Activated naive CD4-positive, alpha-beta T cell treated with anti-CD3 and anti-CD28 coated beads, Interleukin-2, amount 10 ng/mL, durations not matched to agents 7 days and 5 days (primary cell): ENCODE measurements around the gene MESD.

Experiments
- CTCF ChIA-PET: fragments of 350-600 bp; sonication (Branson Sonifier 250); formaldehyde crosslinking; loops from one replicate; lab custom pipeline; 2021; ENCODE audit warnings: antibody characterized with exemption; lab: Charles Lee
- DNase-seq: peaks from one replicate; pipeline ENCODE4 v3.0.0-alpha.2; 2020
- H3K27ac Mint-ChIP-seq: one replicate; pipeline ENCODE4 v1.8.0; 2021; ENCODE audit warnings: mild to moderate bottlenecking, moderate library complexity, mixed read lengths
- H3K27me3 Mint-ChIP-seq: one replicate; pipeline ENCODE4 v1.8.0; 2021; ENCODE audit warnings: mild to moderate bottlenecking, mixed read lengths
- H3K36me3 Mint-ChIP-seq: one replicate; pipeline ENCODE4 v1.8.0; 2021; ENCODE audit warnings: mixed read lengths
- H3K4me1 Mint-ChIP-seq: one replicate; pipeline ENCODE4 v1.8.0; 2021; ENCODE audit warnings: mixed read lengths
- H3K4me3 Mint-ChIP-seq: one replicate; pipeline ENCODE4 v1.8.0; 2021; ENCODE audit warnings: mild to moderate bottlenecking, moderate library complexity, mixed read lengths
- H3K9me3 Mint-ChIP-seq: one replicate; pipeline ENCODE4 v1.8.0; 2021; ENCODE audit warnings: mixed read lengths

The MESD gene

GRCh38 chr15:80923668-80924067, 66.0 kb downstream of the MESD start:
- no peaks in the 10 kb centered on the region for H3K36me3 Mint-ChIP-seq
- H3K9me3 Mint-ChIP-seq = no peaks in the 10 kb centered on the region
- no peak overlapping the region for H3K27ac Mint-ChIP-seq
- CTCF ChIA-PET = no interaction called here
- peaks cover 16% of the 10 kb centered on the region for H3K4me1 Mint-ChIP-seq
- H3K27me3 Mint-ChIP-seq = peaks cover 4% of the 10 kb centered on the region
- DNase-seq = no peak
- no peak overlapping the region for H3K4me3 Mint-ChIP-seq

- Mint-ChIP-seq H3K36me3 (no peaks in the 10 kb centered on the region), H3K9me3 (no peaks in the 10 kb centered on the region), H3K4me3 (no peak overlapping the region), H3K4me1 (peaks cover 16% of the 10 kb centered on the region), H3K27ac (no peak overlapping the region), H3K27me3 (peaks cover 4% of the 10 kb centered on the region)
- CTCF ChIA-PET = interaction anchor here (0.6 to 1.5 kb wide), 2 partner anchors 72 to 344 kb away, joined by 3 read pairs; no protein-coding TSS in a partner anchor
- no peak for DNase-seq
Measured at GRCh38 chr15:80921736-80922410, 67.7 kb downstream of the MESD start.

DNA sequence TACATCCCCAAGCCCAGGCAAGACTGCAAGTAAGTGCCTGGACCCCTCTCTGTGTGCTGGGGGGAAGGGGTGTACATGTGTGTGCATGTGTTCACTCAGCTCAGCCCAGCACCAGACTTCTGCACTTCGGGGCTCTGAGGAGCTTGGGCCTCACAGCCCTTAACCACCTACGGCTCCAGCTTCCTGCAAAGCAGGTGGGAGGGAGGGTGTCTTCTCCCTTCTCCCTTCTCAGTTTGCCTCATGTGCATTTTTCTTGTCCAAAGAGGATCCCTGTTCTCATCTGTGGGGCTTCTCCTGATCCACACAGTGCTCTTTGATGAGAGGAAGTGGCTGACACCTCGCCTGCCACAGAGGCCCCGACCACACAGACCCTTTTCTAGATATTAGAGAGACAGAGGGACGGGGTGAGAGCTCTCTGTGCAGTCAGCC, 69.3 kb downstream of the MESD start:
- CTCF ChIA-PET = no interaction called here
- no peaks in the 10 kb centered on the region for H3K9me3 Mint-ChIP-seq
- H3K36me3 Mint-ChIP-seq = no peaks in the 10 kb centered on the region
- peak; percentile 23 for DNase-seq
- no peak overlapping the region for H3K27ac Mint-ChIP-seq
- H3K27me3 Mint-ChIP-seq = no peaks in the 10 kb centered on the region
- peaks cover 16% of the 10 kb centered on the region for H3K4me1 Mint-ChIP-seq
- H3K4me3 Mint-ChIP-seq = no peak overlapping the region

DNA sequence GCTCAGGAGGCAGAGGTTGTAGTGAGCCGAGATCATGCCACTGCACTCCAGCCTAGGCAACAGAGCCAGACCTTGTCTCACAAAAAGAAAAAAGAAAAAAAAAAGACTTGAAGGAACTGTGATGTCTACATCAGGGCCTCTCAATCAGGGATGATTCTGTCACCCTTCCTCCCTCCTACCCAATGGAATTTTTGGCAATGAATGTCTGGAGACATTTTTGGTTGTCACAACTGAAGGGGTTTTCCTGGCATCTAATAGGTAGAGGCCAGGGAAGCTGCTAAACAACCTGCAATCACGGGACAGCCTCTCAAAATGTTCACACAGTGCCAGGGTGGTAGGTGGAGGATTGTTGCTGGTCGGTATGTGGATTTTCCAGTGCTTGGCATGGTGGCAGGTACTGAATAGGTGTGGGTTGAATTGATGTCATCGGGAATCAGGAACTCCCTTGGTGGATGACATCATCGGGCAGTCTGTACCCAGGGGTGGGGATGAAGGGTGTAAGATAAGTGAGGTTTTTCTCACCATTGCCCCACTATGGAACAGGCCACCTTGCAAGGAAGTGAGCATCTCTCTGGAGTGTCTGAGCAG, 71.3 kb downstream of the MESD start:
- Mint-ChIP-seq H3K27me3 (no peaks in the 10 kb centered on the region), H3K27ac (no peak overlapping the region), H3K4me3 (no peak overlapping the region), H3K9me3 (no peaks in the 10 kb centered on the region), H3K36me3 (no peaks in the 10 kb centered on the region), H3K4me1 (peaks cover 16% of the 10 kb centered on the region)
- CTCF ChIA-PET = no interaction called here
- no peak for DNase-seq

DNA sequence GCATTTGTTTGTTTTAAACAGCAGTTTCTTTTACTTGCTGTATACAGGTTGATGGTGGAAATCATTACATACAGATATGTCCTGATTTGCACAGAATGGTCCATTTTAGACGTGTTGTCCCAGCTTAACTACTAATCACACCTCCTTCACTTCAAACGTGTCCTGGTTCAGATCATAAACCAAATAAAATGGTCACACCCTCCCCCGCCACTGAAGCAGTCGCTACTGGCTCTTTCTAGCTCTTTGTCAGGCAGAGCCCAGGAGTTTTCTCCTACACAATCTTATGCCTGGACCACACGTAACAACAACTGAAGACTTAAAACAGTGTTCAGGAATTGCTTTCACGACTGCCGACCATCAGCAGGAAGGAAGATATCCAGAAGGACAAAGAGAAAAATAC, 73.6 kb downstream of the MESD start:
- no peak for DNase-seq
- Mint-ChIP-seq H3K27ac (no peak overlapping the region), H3K36me3 (no peaks in the 10 kb centered on the region), H3K9me3 (no peaks in the 10 kb centered on the region), H3K4me3 (no peak overlapping the region), H3K27me3 (peaks cover 3% of the 10 kb centered on the region), H3K4me1 (peaks cover 14% of the 10 kb centered on the region)
- CTCF ChIA-PET = interaction anchor here (0.5 kb wide), 1 partner anchor 57 kb away, joined by 3 read pairs; no protein-coding TSS in a partner anchor

GRCh38 chr15:80915472-80915871, 74.1 kb downstream of the MESD start:
- Mint-ChIP-seq H3K4me1 (peaks cover 8% of the 10 kb centered on the region), H3K27ac (no peak overlapping the region), H3K27me3 (peaks cover 3% of the 10 kb centered on the region), H3K36me3 (no peaks in the 10 kb centered on the region), H3K4me3 (no peak overlapping the region), H3K9me3 (no peaks in the 10 kb centered on the region)
- DNase-seq = no peak
- CTCF ChIA-PET = no interaction called here

DNA sequence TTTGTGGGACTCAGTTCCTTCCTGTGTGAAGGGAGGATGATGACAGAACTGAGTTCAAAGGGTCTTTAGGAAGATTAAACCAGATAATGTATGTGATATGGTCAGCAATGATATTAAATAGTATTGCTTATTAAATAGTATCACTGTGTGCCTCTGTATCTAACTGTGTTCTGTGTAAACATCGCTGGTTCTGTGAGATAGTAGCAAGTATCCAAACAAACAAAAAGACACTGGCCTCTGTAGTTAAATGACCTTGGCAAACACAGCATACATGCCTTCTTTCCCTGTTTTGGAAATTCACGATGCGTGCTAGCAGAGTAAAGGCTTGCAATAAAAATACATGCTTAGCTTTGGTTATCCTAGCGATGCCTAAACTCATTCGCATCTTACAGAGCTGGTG, 76.1 kb downstream of the MESD start:
- H3K4me3 Mint-ChIP-seq = no peak overlapping the region
- H3K27me3 Mint-ChIP-seq = peaks cover 3% of the 10 kb centered on the region
- no peak for DNase-seq
- no peaks in the 10 kb centered on the region for H3K4me1 Mint-ChIP-seq
- H3K9me3 Mint-ChIP-seq = no peaks in the 10 kb centered on the region
- H3K36me3 Mint-ChIP-seq = peaks cover 2% of the 10 kb centered on the region
- H3K27ac Mint-ChIP-seq = no peak overlapping the region
- CTCF ChIA-PET = interaction anchor here (1.1 kb wide), 1 partner anchor 57 kb away, joined by 3 read pairs; no protein-coding TSS in a partner anchor

DNA sequence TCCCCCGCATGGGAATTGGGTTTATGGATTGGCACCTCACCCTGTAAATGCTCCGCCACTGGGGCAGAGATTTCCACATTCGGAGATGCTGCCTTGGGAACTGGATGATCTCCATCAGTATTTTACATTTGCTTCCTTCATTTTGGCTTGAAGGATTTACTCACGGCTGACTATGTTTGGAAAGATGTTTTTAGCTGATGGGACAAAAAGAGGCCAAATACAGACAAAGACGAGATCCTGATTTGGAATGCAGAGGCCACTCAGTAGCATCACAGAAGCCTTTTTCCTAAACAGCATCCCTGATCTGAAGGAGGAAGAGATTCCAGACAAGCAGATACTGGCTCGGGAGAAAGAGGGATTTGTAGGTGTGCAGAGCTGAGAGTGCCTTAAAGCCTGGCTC, 76.9 kb downstream of the MESD start:
- Mint-ChIP-seq H3K36me3 (peaks cover 2% of the 10 kb centered on the region), H3K27me3 (peaks cover 3% of the 10 kb centered on the region), H3K4me1 (no peaks in the 10 kb centered on the region), H3K9me3 (no peaks in the 10 kb centered on the region), H3K27ac (no peak overlapping the region), H3K4me3 (no peak overlapping the region)
- DNase-seq = no peak
- CTCF ChIA-PET = interaction anchor here (1.1 kb wide), 1 partner anchor 58 kb away, joined by 3 read pairs; no protein-coding TSS in a partner anchor

DNA sequence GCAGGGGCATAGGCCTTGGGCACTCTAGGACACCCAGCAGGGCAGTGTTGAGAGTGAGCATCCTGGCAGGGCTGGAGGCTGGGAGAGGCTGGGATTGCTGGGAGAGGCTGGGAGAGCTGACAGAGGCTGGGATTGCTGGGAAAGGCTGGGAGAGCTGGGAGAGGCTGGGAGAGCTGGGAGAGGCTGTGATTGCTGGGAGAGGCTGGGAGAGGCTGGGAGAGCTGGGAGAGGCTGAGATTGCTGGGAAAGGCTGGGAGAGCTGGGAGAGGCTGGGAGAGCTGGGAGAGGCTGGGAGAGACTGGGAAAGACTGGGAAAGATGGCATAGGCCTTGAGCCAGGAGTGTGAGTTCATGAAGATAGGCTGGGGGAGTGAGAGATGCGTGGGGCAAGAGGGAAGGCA, 77.8 kb downstream of the MESD start:
- CTCF ChIA-PET = no interaction called here
- no peak overlapping the region for H3K4me3 Mint-ChIP-seq

GRCh38 chr15:80906159-80906766, 83.4 kb downstream of the MESD start:
- H3K27me3 Mint-ChIP-seq = peaks cover 3% of the 10 kb centered on the region
- CTCF ChIA-PET = no interaction called here
- DNase-seq = no peak
- H3K4me1 Mint-ChIP-seq = no peaks in the 10 kb centered on the region
- H3K36me3 Mint-ChIP-seq = peaks cover 2% of the 10 kb centered on the region
- no peak overlapping the region for H3K4me3 Mint-ChIP-seq
- H3K27ac Mint-ChIP-seq = no peak overlapping the region
- no peaks in the 10 kb centered on the region for H3K9me3 Mint-ChIP-seq

More for the DNA sequence above, 77.8 kb downstream of the MESD start:
- Mint-ChIP-seq H3K27ac (no peak overlapping the region), H3K36me3 (peaks cover 2% of the 10 kb centered on the region), H3K4me1 (no peaks in the 10 kb centered on the region), H3K27me3 (peaks cover 3% of the 10 kb centered on the region), H3K9me3 (no peaks in the 10 kb centered on the region)
- DNase-seq = no peak

DNA sequence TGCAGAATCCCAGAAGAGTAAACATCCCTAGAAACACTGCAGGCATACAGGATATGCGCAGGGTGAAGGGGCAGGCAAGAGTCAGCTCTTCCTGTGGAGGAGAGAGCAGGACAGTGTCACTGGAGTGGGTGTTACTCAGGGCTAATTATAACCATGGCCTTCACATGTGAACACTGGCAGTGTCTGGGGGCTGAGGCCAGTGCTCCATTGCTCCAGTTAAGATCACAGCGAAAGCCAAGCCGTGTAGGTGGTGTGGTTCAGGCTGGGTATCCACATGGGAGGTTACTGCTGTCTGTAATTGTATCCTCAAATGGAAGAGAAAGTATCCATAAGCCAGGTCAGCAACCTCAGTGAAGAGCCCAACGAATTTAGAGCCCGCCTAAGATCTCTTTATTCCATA, 84.6 kb downstream of the MESD start:
- Mint-ChIP-seq H3K27me3 (peaks cover 3% of the 10 kb centered on the region), H3K27ac (no peak overlapping the region), H3K4me1 (no peaks in the 10 kb centered on the region), H3K36me3 (peaks cover 2% of the 10 kb centered on the region), H3K4me3 (no peak overlapping the region), H3K9me3 (no peaks in the 10 kb centered on the region)
- CTCF ChIA-PET = no interaction called here
- no peak for DNase-seq

DNA sequence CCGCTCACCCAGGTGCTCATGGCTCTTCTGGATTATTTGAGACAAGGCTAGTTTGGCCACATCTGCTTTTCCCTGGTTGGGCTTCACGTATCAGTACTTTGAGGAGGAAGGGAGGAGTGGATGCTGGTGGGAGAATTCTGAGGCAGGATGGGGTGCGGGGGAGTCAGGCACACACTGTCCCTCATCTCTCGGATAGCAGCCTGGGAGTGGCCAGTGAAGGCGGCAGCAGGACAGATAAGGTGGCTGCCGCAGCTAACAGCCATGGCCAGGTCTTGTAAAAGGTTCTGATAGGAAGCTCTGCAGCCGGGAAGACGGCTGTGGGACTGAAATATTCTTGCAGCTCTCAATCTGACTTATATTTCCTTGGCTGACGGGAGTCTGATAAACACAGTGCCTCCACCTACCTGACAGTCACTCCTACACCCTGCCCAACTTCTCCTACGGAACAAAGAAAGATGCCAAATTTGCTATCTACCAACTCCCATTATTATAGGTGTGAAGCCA, 87.3 kb downstream of the MESD start:
- Mint-ChIP-seq H3K36me3 (no peaks in the 10 kb centered on the region), H3K9me3 (no peaks in the 10 kb centered on the region), H3K4me3 (no peak overlapping the region), H3K4me1 (no peaks in the 10 kb centered on the region), H3K27ac (no peak overlapping the region), H3K27me3 (peaks cover 3% of the 10 kb centered on the region)
- no peak for DNase-seq
- CTCF ChIA-PET = no interaction called here

DNA sequence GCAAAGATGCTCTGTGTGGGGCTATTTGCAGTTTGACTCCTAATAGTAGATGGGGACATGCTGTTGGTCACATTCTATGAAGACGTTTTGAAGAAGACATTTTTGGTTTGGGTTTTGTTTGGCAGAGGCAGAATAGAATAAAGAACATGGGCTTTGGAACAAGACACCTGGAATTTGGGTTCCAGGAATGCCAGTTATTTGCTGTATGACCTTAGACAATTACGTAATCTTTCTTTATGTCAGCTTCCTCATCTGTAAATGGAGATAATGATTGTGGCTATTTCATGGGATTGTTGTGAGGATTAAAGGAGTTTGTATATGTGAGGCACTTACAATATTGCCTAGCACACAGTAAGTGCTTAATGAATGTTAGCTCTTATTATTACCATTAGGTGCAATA, 91.6 kb downstream of the MESD start:
- no peaks in the 10 kb centered on the region for H3K36me3 Mint-ChIP-seq
- peaks cover 4% of the 10 kb centered on the region for H3K9me3 Mint-ChIP-seq
- no peaks in the 10 kb centered on the region for H3K4me1 Mint-ChIP-seq
- no peak for DNase-seq
- H3K4me3 Mint-ChIP-seq = no peak overlapping the region
- peaks cover under 1% of the 10 kb centered on the region for H3K27me3 Mint-ChIP-seq
- CTCF ChIA-PET = interaction anchor here (1.5 kb wide), 1 partner anchor 121 kb away, joined by 4 read pairs; no protein-coding TSS in a partner anchor
- H3K27ac Mint-ChIP-seq = no peak overlapping the region
